Liver (tissue), 9 donors: ENCODE results near the gene FCN1. TPM values are rescaled to one million over a fixed set of nuclear protein-coding genes. Genes with fewer than 3 reads are reported as not detected.

Experiments
- DNase-seq: peaks from one replicate; pipeline ENCODE4 v3.0.0-alpha.2; 2017; ENCODE audit warnings: low spot score
- H3K27ac ChIP-seq, 2 donors: one replicate each; pipeline ENCODE4 v1.7.0; 2013; ENCODE audit warnings: inconsistent platforms in 2 of 2, low read length in 2 of 2, control low read depth in 1 of 2, low read depth in 1 of 2, mild to moderate bottlenecking in 1 of 2
- H3K27me3 ChIP-seq, 4 donors: one replicate each; pipeline versions ENCODE4 v1.6.1 to v1.7.0; 2013; ENCODE audit warnings: low read length in 3 of 4, inconsistent platforms in 1 of 4, mild to moderate bottlenecking in 1 of 4, moderate library complexity in 1 of 4; ENCODE audit not compliant: control insufficient read depth in 4 of 4, insufficient read depth in 4 of 4
- H3K36me3 ChIP-seq, 4 donors: one replicate each; pipeline versions ENCODE4 v1.6.1 to v1.7.0; 2013; ENCODE audit warnings: low read length in 3 of 4, mild to moderate bottlenecking in 3 of 4, low read depth in 1 of 4, moderate library complexity in 1 of 4; ENCODE audit not compliant: control insufficient read depth in 4 of 4, insufficient read depth in 3 of 4
- H3K4me1 ChIP-seq, 4 donors: one replicate each; pipeline versions ENCODE4 v1.6.1 to v1.7.0; 2013; ENCODE audit warnings: low read length in 3 of 4, mild to moderate bottlenecking in 3 of 4, moderate library complexity in 1 of 4; ENCODE audit not compliant: control insufficient read depth in 4 of 4, insufficient read depth in 4 of 4
- H3K4me3 ChIP-seq, 3 donors: one replicate each; pipeline versions ENCODE4 v1.6.1 to v1.7.0; 2013; ENCODE audit warnings: low read length in 3 of 3, control low read depth in 1 of 3, low read depth in 1 of 3, mild to moderate bottlenecking in 1 of 3
- H3K9ac ChIP-seq, 2 donors: one replicate each; pipeline ENCODE4 v1.7.0; 2013; ENCODE audit warnings: low read length in 2 of 2, mild to moderate bottlenecking in 2 of 2, moderate library complexity in 2 of 2, control low read depth in 1 of 2, low read depth in 1 of 2
- H3K9me3 ChIP-seq, 4 donors: one replicate each; pipeline versions ENCODE4 v1.6.1 to v1.7.0; 2013; ENCODE audit warnings: low read length in 3 of 4; ENCODE audit not compliant: control insufficient read depth in 4 of 4
- ATF3 ChIP-seq: IDR thresholded peaks from 2 replicates; pipeline ENCODE4 v1.6.1; 2016; ENCODE audit warnings: antibody characterized with exemption
- EGR1 ChIP-seq, 2 donors: IDR thresholded peaks; 2 replicates each; pipeline ENCODE4 v1.6.1; 2016 to 2018; ENCODE audit warnings: antibody characterized with exemption in 2 of 2, low read depth in 2 of 2
- FOXA1 ChIP-seq: IDR thresholded peaks from 2 replicates; pipeline ENCODE4 v1.6.1; 2016; ENCODE audit warnings: antibody characterized with exemption
- FOXA2 ChIP-seq: IDR thresholded peaks from 2 replicates; pipeline ENCODE4 v1.6.1; 2016; ENCODE audit warnings: antibody characterized with exemption
- GABPA ChIP-seq, 2 donors: IDR thresholded peaks in 1 of 2; conservative IDR thresholded peaks in 1 of 2; 2 replicates each; pipeline ENCODE4 v1.6.1; 2016; ENCODE audit warnings: antibody characterized with exemption in 2 of 2, mild to moderate bottlenecking in 1 of 2, moderate library complexity in 1 of 2
- HNF4A ChIP-seq, 2 donors: conservative IDR thresholded peaks; 2 replicates each; pipeline ENCODE4 v1.6.1; 2016; ENCODE audit warnings: antibody characterized with exemption in 2 of 2, mild to moderate bottlenecking in 2 of 2
- HNF4G ChIP-seq: IDR thresholded peaks from 2 replicates; pipeline ENCODE4 v1.6.1; 2016; ENCODE audit warnings: antibody characterized with exemption
- JUND ChIP-seq, 2 donors: IDR thresholded peaks; 2 replicates each; pipeline ENCODE4 v1.6.1; 2016; ENCODE audit warnings: antibody characterized with exemption in 2 of 2
- NR2F2 ChIP-seq: IDR thresholded peaks from 2 replicates; pipeline ENCODE4 v1.6.1; 2016; ENCODE audit warnings: antibody characterized with exemption
- RAD21 ChIP-seq, 2 donors: IDR thresholded peaks; 2 replicates each; pipeline ENCODE4 v1.6.1; 2016; ENCODE audit warnings: antibody characterized with exemption in 2 of 2, mild to moderate bottlenecking in 2 of 2
- RXRA ChIP-seq, 2 donors: IDR thresholded peaks; 2 replicates each; pipeline ENCODE4 v1.6.1; 2017 to 2018; ENCODE audit warnings: antibody characterized with exemption in 2 of 2, mild to moderate bottlenecking in 1 of 2
- SP1 ChIP-seq: IDR thresholded peaks from 2 replicates; pipeline ENCODE4 v1.6.1; 2018; ENCODE audit warnings: antibody characterized with exemption, mild to moderate bottlenecking
- TAF1 ChIP-seq: conservative IDR thresholded peaks from 2 replicates; pipeline ENCODE4 v1.6.1; 2016; ENCODE audit warnings: antibody characterized with exemption, mild to moderate bottlenecking
- YY1 ChIP-seq: IDR thresholded peaks from 2 replicates; pipeline ENCODE4 v1.6.1; 2016; ENCODE audit warnings: antibody characterized with exemption, mild to moderate bottlenecking
- ZBTB33 ChIP-seq: IDR thresholded peaks from 2 replicates; pipeline ENCODE4 v1.6.1; 2016; ENCODE audit warnings: antibody characterized with exemption
- WGBS: extraction: QIAGEN DNeasy Blood & Tissue Kit; methylation state at CpG from one replicate; pipeline ENCODE4 v1.1.7; 2013; 5-methylcytosine and 5-hydroxymethylcytosine counted together
- polyA plus RNA-seq, 2 donors: library from polyadenylated mRNA; stranded (reverse) in 1 of 2; unstranded in 1 of 2; fragments of 200-250 nt in 1 of 2; fragments of >200 nt in 1 of 2; fragmentation: Nextera tagmentation in 1 of 2; extraction: Ambion mirVana in 1 of 2; gene quantifications; one replicate each; pipeline versions ENCODE4 v1.2.1 to v1.2.3, GENCODE V29; 2013 to 2015
- total RNA-seq, 2 donors: library from RNA; depleted of rRNA; stranded (reverse); fragments of >200 nt; gene quantifications; one replicate each; pipeline ENCODE4 v1.2.3, GENCODE V29; 2014
- TF ChIP-seq, protein P1 (sequence below): IDR thresholded peaks from 2 replicates; pipeline ENCODE4 v1.6.1; 2016; ENCODE audit warnings: antibody characterized with exemption
- TF ChIP-seq, protein P2 (sequence below): fragments of 150-350 bp; IDR thresholded peaks from 2 replicates; pipeline ENCODE4 v1.5.1; 2017; ENCODE audit warnings: improper control_type of control experiment, low read depth, low read length; ENCODE audit not compliant: missing input control
- TF ChIP-seq, protein P3 (sequence below): IDR thresholded peaks from 2 replicates; pipeline ENCODE4 v1.6.1; 2016; ENCODE audit warnings: antibody characterized with exemption, mild to moderate bottlenecking
- donor health status: healthy.
- donor health status: healthy.
- donor health status: healthy.
- donor health status: healthy.
- donor health status: healthy.

FCN1 gene
- total and polyA plus RNA-seq, 4 donors, result 0.97 to 15.0 (median 5.4) TPM

GRCh38 chr9:134938346-134939079 lies 20.8 kb upstream of the FCN1 start:
- no peaks in the 10 kb centered on the region for H3K9me3 ChIP-seq
- H3K4me1 ChIP-seq, result no peaks in the 10 kb centered on the region
- H3K27ac ChIP-seq, result no peak overlapping the region
- H3K4me3 ChIP-seq, result no peak overlapping the region
- no peak for DNase-seq
- no peaks in the 10 kb centered on the region for H3K36me3 ChIP-seq
- H3K9ac ChIP-seq, result no peak overlapping the region
- no peaks in the 10 kb centered on the region for H3K27me3 ChIP-seq
- TF ChIP-seq SP1, result no peak
- TF ChIP-seq FOXA1, result no peak
- TF ChIP-seq YY1, result no peak
- no peak for TF ChIP-seq RXRA (IDR thresholded peaks at IDR 0.05)
- TF ChIP-seq, protein P1, sequence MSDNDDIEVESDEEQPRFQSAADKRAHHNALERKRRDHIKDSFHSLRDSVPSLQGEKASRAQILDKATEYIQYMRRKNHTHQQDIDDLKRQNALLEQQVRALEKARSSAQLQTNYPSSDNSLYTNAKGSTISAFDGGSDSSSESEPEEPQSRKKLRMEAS, result no peak
- TF ChIP-seq TAF1, result no peak
- TF ChIP-seq, protein P2, sequence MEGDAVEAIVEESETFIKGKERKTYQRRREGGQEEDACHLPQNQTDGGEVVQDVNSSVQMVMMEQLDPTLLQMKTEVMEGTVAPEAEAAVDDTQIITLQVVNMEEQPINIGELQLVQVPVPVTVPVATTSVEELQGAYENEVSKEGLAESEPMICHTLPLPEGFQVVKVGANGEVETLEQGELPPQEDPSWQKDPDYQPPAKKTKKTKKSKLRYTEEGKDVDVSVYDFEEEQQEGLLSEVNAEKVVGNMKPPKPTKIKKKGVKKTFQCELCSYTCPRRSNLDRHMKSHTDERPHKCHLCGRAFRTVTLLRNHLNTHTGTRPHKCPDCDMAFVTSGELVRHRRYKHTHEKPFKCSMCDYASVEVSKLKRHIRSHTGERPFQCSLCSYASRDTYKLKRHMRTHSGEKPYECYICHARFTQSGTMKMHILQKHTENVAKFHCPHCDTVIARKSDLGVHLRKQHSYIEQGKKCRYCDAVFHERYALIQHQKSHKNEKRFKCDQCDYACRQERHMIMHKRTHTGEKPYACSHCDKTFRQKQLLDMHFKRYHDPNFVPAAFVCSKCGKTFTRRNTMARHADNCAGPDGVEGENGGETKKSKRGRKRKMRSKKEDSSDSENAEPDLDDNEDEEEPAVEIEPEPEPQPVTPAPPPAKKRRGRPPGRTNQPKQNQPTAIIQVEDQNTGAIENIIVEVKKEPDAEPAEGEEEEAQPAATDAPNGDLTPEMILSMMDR, result no peak
- TF ChIP-seq, protein P3, sequence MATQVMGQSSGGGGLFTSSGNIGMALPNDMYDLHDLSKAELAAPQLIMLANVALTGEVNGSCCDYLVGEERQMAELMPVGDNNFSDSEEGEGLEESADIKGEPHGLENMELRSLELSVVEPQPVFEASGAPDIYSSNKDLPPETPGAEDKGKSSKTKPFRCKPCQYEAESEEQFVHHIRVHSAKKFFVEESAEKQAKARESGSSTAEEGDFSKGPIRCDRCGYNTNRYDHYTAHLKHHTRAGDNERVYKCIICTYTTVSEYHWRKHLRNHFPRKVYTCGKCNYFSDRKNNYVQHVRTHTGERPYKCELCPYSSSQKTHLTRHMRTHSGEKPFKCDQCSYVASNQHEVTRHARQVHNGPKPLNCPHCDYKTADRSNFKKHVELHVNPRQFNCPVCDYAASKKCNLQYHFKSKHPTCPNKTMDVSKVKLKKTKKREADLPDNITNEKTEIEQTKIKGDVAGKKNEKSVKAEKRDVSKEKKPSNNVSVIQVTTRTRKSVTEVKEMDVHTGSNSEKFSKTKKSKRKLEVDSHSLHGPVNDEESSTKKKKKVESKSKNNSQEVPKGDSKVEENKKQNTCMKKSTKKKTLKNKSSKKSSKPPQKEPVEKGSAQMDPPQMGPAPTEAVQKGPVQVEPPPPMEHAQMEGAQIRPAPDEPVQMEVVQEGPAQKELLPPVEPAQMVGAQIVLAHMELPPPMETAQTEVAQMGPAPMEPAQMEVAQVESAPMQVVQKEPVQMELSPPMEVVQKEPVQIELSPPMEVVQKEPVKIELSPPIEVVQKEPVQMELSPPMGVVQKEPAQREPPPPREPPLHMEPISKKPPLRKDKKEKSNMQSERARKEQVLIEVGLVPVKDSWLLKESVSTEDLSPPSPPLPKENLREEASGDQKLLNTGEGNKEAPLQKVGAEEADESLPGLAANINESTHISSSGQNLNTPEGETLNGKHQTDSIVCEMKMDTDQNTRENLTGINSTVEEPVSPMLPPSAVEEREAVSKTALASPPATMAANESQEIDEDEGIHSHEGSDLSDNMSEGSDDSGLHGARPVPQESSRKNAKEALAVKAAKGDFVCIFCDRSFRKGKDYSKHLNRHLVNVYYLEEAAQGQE, result no peak
- TF ChIP-seq HNF4A (conservative IDR thresholded peaks at IDR 0.05), result no peak
- TF ChIP-seq GABPA (IDR thresholded peaks at IDR 0.05 in 1 of 2, conservative IDR thresholded peaks at IDR 0.05 in 1 of 2), result no peak
- TF ChIP-seq EGR1 (IDR thresholded peaks at IDR 0.05; ENCODE audit: low read depth in 2 of 2), result no peak
- no peak for TF ChIP-seq FOXA2
- TF ChIP-seq NR2F2, result no peak
- TF ChIP-seq ZBTB33, result no peak
- no peak for TF ChIP-seq JUND (IDR thresholded peaks at IDR 0.05)
- no peak for TF ChIP-seq HNF4G
- no peak for TF ChIP-seq ATF3
- no peak for TF ChIP-seq RAD21 (IDR thresholded peaks at IDR 0.05)
- WGBS, result 70% methylated on average over 21 of the region's 21 CpGs
